ENCODE measurements around the gene AP1G1.

The AP1G1 gene

GRCh38 chr16:71712501-71712900 lies 96.1 kb downstream of the AP1G1 start:
- no peak for TF ChIP-seq ZFX (IDR thresholded peaks at IDR 0.05; ENCODE audit: borderline replicate concordance)
- H3K27ac ChIP-seq = no peak overlapping the region

GRCh38 chr16:71711789-71712188 lies 96.8 kb downstream of the AP1G1 start:
- no peak overlapping the region for H3K27ac ChIP-seq
- no peak for TF ChIP-seq CTCF (IDR thresholded peaks at IDR 0.05)
- no peak for TF ChIP-seq ZFX (IDR thresholded peaks at IDR 0.05; ENCODE audit: borderline replicate concordance)

- no peak overlapping the region for H3K27ac ChIP-seq
- no peak for TF ChIP-seq CTCF (IDR thresholded peaks at IDR 0.05)
- TF ChIP-seq ZFX (IDR thresholded peaks at IDR 0.05; ENCODE audit: borderline replicate concordance) = no peak
Observed at GRCh38 chr16:71709229-71709781, 99.3 kb downstream of the AP1G1 start.

- no peak overlapping the region for H3K27ac ChIP-seq
- TF ChIP-seq ZFX (IDR thresholded peaks at IDR 0.05; ENCODE audit: borderline replicate concordance) (no peak), CTCF (IDR thresholded peaks at IDR 0.05) (no peak)
Observed at GRCh38 chr16:71708696-71709095, 99.9 kb downstream of the AP1G1 start.

- TF ChIP-seq CTCF (IDR thresholded peaks at IDR 0.05) = no peak
- TF ChIP-seq ZFX (IDR thresholded peaks at IDR 0.05; ENCODE audit: borderline replicate concordance) = no peak
- H3K27ac ChIP-seq = no peak overlapping the region
Observed at GRCh38 chr16:71707199-71707598, 101.4 kb downstream of the AP1G1 start.

- no peak for TF ChIP-seq CTCF (IDR thresholded peaks at IDR 0.05)
- TF ChIP-seq ZFX (IDR thresholded peaks at IDR 0.05; ENCODE audit: borderline replicate concordance) = no peak
- H3K27ac ChIP-seq = no peak overlapping the region
Observed at GRCh38 chr16:71706046-71706445, 102.6 kb downstream of the AP1G1 start.

GRCh38 chr16:71703333-71703732 lies 105.3 kb downstream of the AP1G1 start:
- TF ChIP-seq ZFX (IDR thresholded peaks at IDR 0.05; ENCODE audit: borderline replicate concordance) = no peak
- no peak for TF ChIP-seq CTCF (IDR thresholded peaks at IDR 0.05)
- H3K27ac ChIP-seq = no peak overlapping the region

GRCh38 chr16:71700831-71701230 lies 107.8 kb downstream of the AP1G1 start:
- H3K27ac ChIP-seq = no peak overlapping the region
- no peak for TF ChIP-seq ZFX (IDR thresholded peaks at IDR 0.05; ENCODE audit: borderline replicate concordance)
- no peak for TF ChIP-seq CTCF (IDR thresholded peaks at IDR 0.05)
